COLO829 (cell line): Measurements from ENCODE around the gene FZD8.

Experiments used
- DNase-seq: peaks from one replicate; pipeline ENCODE4 v3.0.0; 2012; ENCODE audit warnings: low spot score

The FZD8 gene

DNA sequence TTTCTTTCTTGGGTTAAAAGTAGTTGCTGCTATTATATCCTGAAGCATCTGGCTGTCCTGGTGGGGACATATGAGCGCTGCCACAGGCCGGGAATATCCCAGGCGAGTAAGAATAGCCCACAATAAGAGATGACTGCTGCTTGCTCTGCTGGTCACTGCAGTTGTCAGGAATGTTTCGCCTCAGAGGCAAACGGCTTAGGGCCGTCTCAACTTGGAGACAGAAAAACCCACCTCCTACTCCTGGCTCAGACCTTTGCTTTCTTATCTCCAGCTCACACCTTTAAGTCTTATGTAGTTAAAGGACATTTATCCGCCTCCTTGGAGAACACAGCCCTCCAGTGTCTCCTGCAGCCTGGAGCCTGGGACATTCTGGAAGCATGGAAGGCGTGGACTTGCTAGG, 36.9 kb downstream of the FZD8 start, which contains the start of gene GJD4:
TSS of gene GJD4 (plus strand) at position 151 of the 400 bp plus-strand sequence. CDS start at position 378, 227 bp downstream.
- DNase-seq = no peak

DNA sequence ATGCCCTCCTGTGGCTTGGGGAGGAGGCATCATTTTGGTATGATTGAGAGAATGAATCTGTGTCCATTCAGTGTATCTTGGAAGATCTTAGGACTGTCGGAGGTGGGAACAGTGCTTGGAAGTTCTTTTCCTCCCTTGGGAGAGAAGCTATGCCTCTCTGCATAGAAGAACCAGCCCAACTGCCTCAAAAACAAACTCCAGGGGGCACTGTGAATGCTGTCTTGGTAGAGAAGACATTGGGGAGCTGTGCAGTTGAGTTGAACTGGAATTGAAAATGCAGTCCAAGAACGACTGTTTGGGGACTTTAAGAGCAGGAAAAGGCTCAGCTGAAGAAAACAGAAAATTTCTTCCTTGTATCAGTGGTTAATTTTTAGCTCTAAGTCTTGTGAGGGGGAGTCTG, 41.9 kb downstream of the FZD8 start:
- DNase-seq = no peak

GRCh38 chr10:35598379-35598778, 43.7 kb downstream of the FZD8 start:
- DNase-seq = no peak

- no peak for DNase-seq
Observed at GRCh38 chr10:35595106-35595505, 47.0 kb downstream of the FZD8 start.

GRCh38 chr10:35594115-35595079, 47.7 kb downstream of the FZD8 start:
- no peak for DNase-seq

GRCh38 chr10:35592441-35592840, 49.7 kb downstream of the FZD8 start:
- DNase-seq = no peak

- DNase-seq = no peak
Observed at GRCh38 chr10:35588836-35589235, 53.3 kb downstream of the FZD8 start.
